Tibial nerve (tissue), 4 donors: ENCODE measurements around the gene PSTPIP1.

Experiments used
- CTCF ChIP-seq, 5 experiments: fragments of 200-600 bp in 3 of 5; fragments of 450-650 bp in 2 of 5; sonication (generic) in 3 of 5; IDR thresholded peaks; one replicate each; pipeline ENCODE4 v1.5.1; 2016 to 2019; ENCODE audit warnings: antibody characterized with exemption in 5 of 5, mild to moderate bottlenecking in 3 of 5, moderate library complexity in 2 of 5
- EP300 ChIP-seq, 2 donors: sonication (generic); formaldehyde crosslinking; IDR thresholded peaks; one replicate each; pipeline ENCODE4 v1.6.1; 2017; ENCODE audit warnings: antibody characterized with exemption in 2 of 2, mild to moderate bottlenecking in 1 of 2

GRCh38 chr15:77030048-77030927 is 35.4 kb downstream of the PSTPIP1 start:
- TF ChIP-seq CTCF (IDR thresholded peaks at IDR 0.05) (no peak), EP300 (IDR thresholded peaks at IDR 0.05) (no peak)
